Ishikawa (cell line): Measurements from ENCODE around the gene MCM10.

Source experiments
- CEBPB ChIP-seq: IDR thresholded peaks from 2 replicates; pipeline ENCODE4 v1.6.1; 2012
- CREB1 ChIP-seq: IDR thresholded peaks from 2 replicates; pipeline ENCODE4 v1.6.1; 2012; ENCODE audit warnings: low read depth
- EGR1 ChIP-seq: IDR thresholded peaks from 2 replicates; pipeline ENCODE4 v1.6.1; 2012
- EP300 ChIP-seq: IDR thresholded peaks from 2 replicates; pipeline ENCODE4 v1.6.1; 2012; ENCODE audit warnings: borderline replicate concordance
- FOXM1 ChIP-seq: IDR thresholded peaks from 2 replicates; pipeline ENCODE4 v1.6.1; 2012; ENCODE audit warnings: low read depth, borderline replicate concordance
- MAX ChIP-seq: IDR thresholded peaks from 2 replicates; pipeline ENCODE4 v1.6.1; 2012
- NFIC ChIP-seq: IDR thresholded peaks from 2 replicates; pipeline ENCODE4 v1.6.1; 2012
- RAD21 ChIP-seq: IDR thresholded peaks from 2 replicates; pipeline ENCODE4 v1.6.1; 2012; ENCODE audit warnings: low read depth
- TAF1 ChIP-seq: IDR thresholded peaks from 2 replicates; pipeline ENCODE4 v1.6.1; 2012; ENCODE audit warnings: low read depth, mild to moderate bottlenecking
- TCF12 ChIP-seq: IDR thresholded peaks from 2 replicates; pipeline ENCODE4 v1.6.1; 2012; ENCODE audit warnings: low read depth
- TEAD4 ChIP-seq: IDR thresholded peaks from 2 replicates; pipeline ENCODE4 v1.6.1; 2012
- USF1 ChIP-seq: IDR thresholded peaks from 2 replicates; pipeline ENCODE4 v1.6.1; 2012
- YY1 ChIP-seq: IDR thresholded peaks from 2 replicates; pipeline ENCODE4 v1.6.1; 2012; ENCODE audit warnings: low read depth
- ZBTB7A ChIP-seq: IDR thresholded peaks from 2 replicates; pipeline ENCODE4 v1.6.1; 2012; ENCODE audit warnings: low read depth
- TF ChIP-seq, protein P1 (sequence below): IDR thresholded peaks from 2 replicates; pipeline ENCODE4 v1.6.1; 2012; ENCODE audit warnings: low read depth, mild to moderate bottlenecking

The MCM10 gene

GRCh38 chr10:13234172-13234571 is 72.8 kb downstream of the MCM10 start, which contains the start of gene UCMA:
Gene UCMA, minus strand, starts transcription at chr10:13234374. Its CDS starts 116 bp downstream, at chr10:13234258.
- TF ChIP-seq RAD21 (no peak), TCF12 (no peak), YY1 (no peak), NFIC (no peak), FOXM1 (no peak), EGR1 (no peak), CEBPB (no peak), MAX (no peak), USF1 (no peak), EP300 (no peak), CREB1 (no peak), ZBTB7A (no peak), TAF1 (no peak), TEAD4 (no peak)
- TF ChIP-seq, protein P1, sequence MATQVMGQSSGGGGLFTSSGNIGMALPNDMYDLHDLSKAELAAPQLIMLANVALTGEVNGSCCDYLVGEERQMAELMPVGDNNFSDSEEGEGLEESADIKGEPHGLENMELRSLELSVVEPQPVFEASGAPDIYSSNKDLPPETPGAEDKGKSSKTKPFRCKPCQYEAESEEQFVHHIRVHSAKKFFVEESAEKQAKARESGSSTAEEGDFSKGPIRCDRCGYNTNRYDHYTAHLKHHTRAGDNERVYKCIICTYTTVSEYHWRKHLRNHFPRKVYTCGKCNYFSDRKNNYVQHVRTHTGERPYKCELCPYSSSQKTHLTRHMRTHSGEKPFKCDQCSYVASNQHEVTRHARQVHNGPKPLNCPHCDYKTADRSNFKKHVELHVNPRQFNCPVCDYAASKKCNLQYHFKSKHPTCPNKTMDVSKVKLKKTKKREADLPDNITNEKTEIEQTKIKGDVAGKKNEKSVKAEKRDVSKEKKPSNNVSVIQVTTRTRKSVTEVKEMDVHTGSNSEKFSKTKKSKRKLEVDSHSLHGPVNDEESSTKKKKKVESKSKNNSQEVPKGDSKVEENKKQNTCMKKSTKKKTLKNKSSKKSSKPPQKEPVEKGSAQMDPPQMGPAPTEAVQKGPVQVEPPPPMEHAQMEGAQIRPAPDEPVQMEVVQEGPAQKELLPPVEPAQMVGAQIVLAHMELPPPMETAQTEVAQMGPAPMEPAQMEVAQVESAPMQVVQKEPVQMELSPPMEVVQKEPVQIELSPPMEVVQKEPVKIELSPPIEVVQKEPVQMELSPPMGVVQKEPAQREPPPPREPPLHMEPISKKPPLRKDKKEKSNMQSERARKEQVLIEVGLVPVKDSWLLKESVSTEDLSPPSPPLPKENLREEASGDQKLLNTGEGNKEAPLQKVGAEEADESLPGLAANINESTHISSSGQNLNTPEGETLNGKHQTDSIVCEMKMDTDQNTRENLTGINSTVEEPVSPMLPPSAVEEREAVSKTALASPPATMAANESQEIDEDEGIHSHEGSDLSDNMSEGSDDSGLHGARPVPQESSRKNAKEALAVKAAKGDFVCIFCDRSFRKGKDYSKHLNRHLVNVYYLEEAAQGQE: no peak

GRCh38 chr10:13236638-13237037 is 75.3 kb downstream of the MCM10 start:
- no peak for TF ChIP-seq EGR1
- no peak for TF ChIP-seq MAX

GRCh38 chr10:13238271-13239077 is 77.1 kb downstream of the MCM10 start:
- TF ChIP-seq EP300 (no peak), NFIC (no peak), CREB1 (no peak), ZBTB7A (no peak), TEAD4 (no peak), TCF12 (no peak), RAD21 (no peak), EGR1 (no peak), CEBPB (no peak), TAF1 (no peak), YY1 (no peak), FOXM1 (no peak)
- TF ChIP-seq, protein P1: no peak

DNA sequence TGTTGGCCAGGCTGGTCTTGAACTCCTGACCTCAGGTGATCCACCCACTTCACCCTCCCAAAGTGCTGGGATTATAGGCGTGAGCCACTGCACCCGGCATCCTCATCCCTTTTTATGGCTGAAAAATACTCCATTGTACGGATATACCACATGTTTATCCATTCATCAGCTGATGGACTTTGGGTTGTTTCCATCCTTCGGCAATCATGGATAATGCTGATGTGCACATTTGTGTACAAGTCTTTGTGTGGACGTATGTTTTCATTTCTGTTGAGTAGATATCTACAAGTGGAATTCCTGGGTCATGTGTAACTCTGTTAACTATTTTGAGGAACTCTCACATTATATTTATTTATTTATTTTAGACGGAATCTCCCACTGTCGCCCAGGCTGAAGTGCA is 78.6 kb downstream of the MCM10 start:
- TF ChIP-seq NFIC (no peak), CEBPB (no peak), TEAD4 (no peak), RAD21 (no peak), MAX (no peak), TCF12 (no peak), ZBTB7A (no peak), TAF1 (no peak), CREB1 (no peak), USF1 (no peak), EGR1 (no peak), EP300 (no peak), FOXM1 (no peak), YY1 (no peak)
- TF ChIP-seq, protein P1: no peak
